HG02852 (cell line): ENCODE results near the gene INSYN2B.
"Not testable (repeated sequence)": the region's sequence is repeated elsewhere in the genome, so short reads cannot be mapped to it uniquely, and the experiment has no call there.

Experiments used
- ATAC-seq: cut with Tn5 transposase; IDR thresholded peaks from one replicate; pipeline ENCODE4 v1.9.1; 2021; ENCODE audit warnings: mild to moderate bottlenecking, moderate library complexity; ENCODE audit not compliant: unreplicated experiment

INSYN2B gene

GRCh38 chr5:169973056-169973455, 7.2 kb downstream of the INSYN2B start:
- no peak for ATAC-seq

- no peak for ATAC-seq
Observed at GRCh38 chr5:169971780-169972179, 8.5 kb downstream of the INSYN2B start.

- ATAC-seq, result no peak
Observed at GRCh38 chr5:169970911-169971765, 9.2 kb downstream of the INSYN2B start.

GRCh38 chr5:169970339-169970738, 10.0 kb downstream of the INSYN2B start:
- ATAC-seq, result peak; percentile 85

- ATAC-seq, result no peak
Observed at GRCh38 chr5:169964246-169964645, 16.0 kb downstream of the INSYN2B start.

GRCh38 chr5:169960659-169961058, 19.6 kb downstream of the INSYN2B start:
- ATAC-seq, result no peak

- ATAC-seq, result no peak
Observed at GRCh38 chr5:169958278-169958677, 22.0 kb downstream of the INSYN2B start.

GRCh38 chr5:169956756-169957155, 23.5 kb downstream of the INSYN2B start:
- no peak for ATAC-seq

- no peak for ATAC-seq
Observed at GRCh38 chr5:169956126-169956525, 24.2 kb downstream of the INSYN2B start.

GRCh38 chr5:169954786-169955185, 25.5 kb downstream of the INSYN2B start:
- ATAC-seq, result no peak

- not testable (repeated sequence) for ATAC-seq
Observed at GRCh38 chr5:169953196-169953595, 27.1 kb downstream of the INSYN2B start.

- ATAC-seq, result peak; percentile 47
Observed at GRCh38 chr5:169950333-169950732, 30.0 kb downstream of the INSYN2B start.

GRCh38 chr5:169946743-169947295, 33.5 kb downstream of the INSYN2B start:
- ATAC-seq, result no peak

- no peak for ATAC-seq
Observed at GRCh38 chr5:169945831-169946261, 34.4 kb downstream of the INSYN2B start.

GRCh38 chr5:169944922-169945680, 35.2 kb downstream of the INSYN2B start:
- ATAC-seq, result peak; percentile 43

GRCh38 chr5:169944115-169944514, 36.2 kb downstream of the INSYN2B start:
- ATAC-seq, result no peak

GRCh38 chr5:169943026-169943425, 37.3 kb downstream of the INSYN2B start:
- ATAC-seq, result no peak

GRCh38 chr5:169942181-169942580, 38.1 kb downstream of the INSYN2B start:
- no peak for ATAC-seq

GRCh38 chr5:169941542-169941941, 38.8 kb downstream of the INSYN2B start:
- no peak for ATAC-seq

- ATAC-seq, result no peak
Observed at GRCh38 chr5:169939731-169940130, 40.6 kb downstream of the INSYN2B start.

GRCh38 chr5:169938439-169938838, 41.9 kb downstream of the INSYN2B start:
- ATAC-seq, result no peak

GRCh38 chr5:169935762-169936161, 44.5 kb downstream of the INSYN2B start:
- ATAC-seq, result no peak
